CD4-positive, alpha-beta T cell treated with Interleukin-17A for 4 hours (primary cell): ENCODE data around the gene CEP120.

Experiments used
- DNase-seq: peaks from one replicate; pipeline ENCODE4 v3.0.0-alpha.2; 2020; ENCODE audit warnings: mixed read lengths

CEP120 gene

GRCh38 chr5:123297866-123298265, 125.3 kb downstream of the CEP120 start:
- DNase-seq = no peak

GRCh38 chr5:123297198-123297831, 125.9 kb downstream of the CEP120 start:
- no peak for DNase-seq
